ENCODE data around the gene RAB39A.

DNA sequence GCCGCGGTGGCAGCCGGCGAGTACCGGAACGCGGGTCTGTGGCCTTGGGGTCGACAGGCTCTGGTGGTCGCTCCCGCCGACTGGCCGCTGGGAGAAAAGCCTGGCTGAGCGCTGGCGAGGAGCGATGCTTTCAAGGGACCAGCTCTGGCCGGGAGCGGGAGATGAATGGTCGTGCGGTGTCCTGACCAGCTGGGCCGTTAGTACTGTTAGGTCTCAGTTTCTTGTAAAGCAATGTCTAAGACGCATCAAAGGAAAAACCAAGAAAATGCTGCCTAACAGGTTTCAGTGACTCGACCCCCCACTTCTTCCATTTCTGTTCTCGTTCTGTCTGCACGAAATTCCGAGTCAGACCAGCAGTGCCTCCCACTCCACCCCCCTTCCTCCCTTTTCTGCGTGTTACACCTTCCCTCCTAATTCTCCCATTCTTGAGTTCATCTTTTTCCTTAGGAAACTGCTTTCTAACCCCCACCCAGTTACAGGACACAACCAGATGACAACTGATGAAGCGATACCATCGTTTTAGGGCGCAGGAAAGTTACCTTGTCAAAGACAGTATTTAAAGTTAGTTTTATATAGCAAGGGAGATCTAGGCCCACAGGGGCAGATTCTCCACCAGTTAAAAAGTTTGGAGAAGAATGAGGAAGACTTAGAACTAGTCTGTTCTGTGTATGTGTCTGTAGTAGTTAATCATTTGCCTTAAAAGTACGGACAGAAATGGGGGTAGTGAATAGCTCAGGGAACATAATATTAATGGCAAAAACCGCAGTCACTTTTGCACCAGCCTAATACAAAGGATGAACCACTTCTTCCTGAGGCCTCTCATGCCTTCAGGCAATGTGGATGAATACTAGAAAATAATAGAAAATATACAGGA is 81.5 kb downstream of the RAB39A start:
- TF ChIP-seq POLR2A (IDR thresholded peaks at IDR 0.05; ENCODE audit: low read length), result no peak
- no peak for TF ChIP-seq GATA1 (IDR thresholded peaks at IDR 0.05; ENCODE audit: low read depth, low read length)

Measured in erythroblast (primary cell).